ENCODE results near the gene CHMP2A.

- TF ChIP-seq CTCF (IDR thresholded peaks at IDR 0.05) (no peak), POLR2A (IDR thresholded peaks at IDR 0.05) (no peak)
Measured at GRCh38 chr19:58531034-58531840, 23.7 kb downstream of the CHMP2A start.
